Cardiac septum (tissue), 1 donor: Measurements from ENCODE around the gene TENM4. TPM values are rescaled to one million over a fixed set of nuclear protein-coding genes. Genes with fewer than 3 reads are reported as not detected.

Experiments used
- DNase-seq: peaks from one replicate; pipeline ENCODE4 v3.0.0-alpha.2; 2020; ENCODE audit warnings: low spot score
- intact Hi-C: fragments of 100-400 bp; cut with DNase I; formaldehyde crosslinking; loops from one replicate; pipeline ENCODE4 v1.14.0; 2022
- total RNA-seq: library from RNA; stranded (reverse); fragmentation: NEBNext Ultra II Directional; extraction: Animal tissue kit (Norgen Biotek cat#: 25700); gene quantifications from one replicate; pipeline ENCODE4 v1.2.1, GENCODE V29; 2021
- donor health status: DM: no; HTN: no; CAD: no.

Gene TENM4
- total RNA-seq, 1 donor from 2014 or later, result 3.4 TPM

DNA sequence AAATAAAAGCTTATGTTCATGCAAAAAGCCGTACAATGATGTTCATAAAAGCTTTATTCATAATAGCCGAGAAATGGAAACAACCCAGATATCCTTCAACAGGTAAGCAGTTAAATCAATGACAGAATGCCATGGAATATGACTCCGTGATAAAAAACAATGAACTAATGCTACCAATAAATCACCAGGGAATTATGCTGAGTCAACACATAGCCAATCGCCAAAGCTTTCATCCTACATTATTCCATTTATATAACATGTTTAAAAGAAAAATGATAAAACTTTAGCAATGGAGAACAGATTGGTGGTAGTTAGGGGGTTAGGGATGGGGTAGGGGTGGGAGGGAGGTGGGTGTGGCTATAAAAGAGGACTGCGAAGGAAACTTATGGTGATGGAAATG is 356.4 kb downstream of the TENM4 start:
- DNase-seq, result no peak
- intact Hi-C loops, result no loop called here

- peak; percentile 38 for DNase-seq
- intact Hi-C loops, result no loop called here
Observed at GRCh38 chr11:79083352-79083751, 357.5 kb downstream of the TENM4 start.

- peak; percentile 46 for DNase-seq
- intact Hi-C loops, result no loop called here
Observed at GRCh38 chr11:79082907-79083306, 357.9 kb downstream of the TENM4 start.

GRCh38 chr11:79082280-79082679 is 358.6 kb downstream of the TENM4 start:
- peak; percentile 29 for DNase-seq
- intact Hi-C loops, result no loop called here

DNA sequence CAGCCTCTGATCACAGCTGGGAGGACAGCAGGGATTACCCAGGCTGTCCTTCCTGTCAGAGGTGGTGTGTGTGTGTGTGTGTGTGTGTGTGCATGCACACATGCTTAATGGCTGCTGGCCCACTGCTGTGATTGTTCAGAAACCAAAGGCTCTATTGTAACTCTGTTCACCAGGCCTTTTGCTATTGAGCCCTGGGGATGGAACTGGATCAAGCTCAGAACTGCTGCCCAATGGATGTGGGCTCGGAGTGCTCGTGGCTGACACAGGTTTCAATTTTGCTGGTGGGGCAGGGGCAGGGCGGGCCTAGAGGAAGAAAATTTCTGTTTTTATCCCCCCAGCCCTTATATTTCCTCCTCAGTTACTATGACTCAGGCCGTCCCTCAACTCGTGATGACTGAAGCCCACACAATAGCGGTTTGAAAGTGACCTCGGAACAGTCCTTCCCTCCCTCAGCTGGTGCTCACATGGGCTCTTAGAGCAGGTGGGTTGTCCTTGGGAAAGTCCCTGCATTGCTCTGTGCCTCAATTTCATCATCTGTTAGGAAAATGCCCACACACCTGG is 359.3 kb downstream of the TENM4 start:
- intact Hi-C loops, result no loop called here
- DNase-seq, result peak; percentile 63

DNA sequence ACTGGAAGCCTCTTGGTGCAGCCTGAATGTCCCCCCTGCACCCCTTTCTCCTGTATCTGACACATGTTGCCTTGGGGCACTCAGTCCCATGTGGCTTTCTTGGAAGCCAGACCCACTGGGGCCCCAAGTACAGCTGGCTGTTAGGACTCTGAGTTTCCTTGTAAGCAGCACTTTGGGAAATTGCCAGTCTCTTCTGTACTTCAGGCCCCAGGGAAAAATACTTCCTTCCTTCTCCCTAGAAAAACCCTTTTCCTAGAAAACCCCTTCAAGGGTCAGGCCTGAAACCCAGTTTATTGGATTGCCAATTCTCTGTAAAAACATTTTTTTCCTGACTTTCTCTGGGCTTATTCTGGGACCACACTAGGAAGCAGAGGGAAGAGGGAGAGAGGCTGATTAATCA is 360.3 kb downstream of the TENM4 start:
- intact Hi-C loops, result no loop called here
- no peak for DNase-seq

DNA sequence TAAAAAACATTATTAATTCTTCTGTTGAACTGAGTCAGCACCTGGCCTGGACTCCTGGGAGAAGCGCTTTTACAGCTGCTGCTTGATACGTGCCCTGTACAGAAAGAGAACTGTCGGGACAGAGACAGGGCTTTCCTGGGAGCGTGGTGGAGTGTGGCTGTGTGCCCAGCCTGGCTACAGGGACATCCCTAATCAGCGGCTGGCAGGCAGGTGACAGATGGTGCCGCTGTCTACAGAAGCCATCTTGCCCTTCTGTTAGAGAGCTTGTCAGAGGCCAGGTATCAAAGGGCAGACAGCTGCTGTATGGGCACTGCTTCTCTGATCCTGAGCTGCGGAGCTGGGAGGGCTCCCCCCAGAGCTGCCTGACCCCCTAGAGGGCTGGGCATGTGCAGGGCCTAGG is 361.8 kb downstream of the TENM4 start:
- intact Hi-C loops, result loop anchor here (5.0 kb wide), 1 partner anchor 432 kb away; no protein-coding TSS in a partner anchor
- peak; percentile 71 for DNase-seq

DNA sequence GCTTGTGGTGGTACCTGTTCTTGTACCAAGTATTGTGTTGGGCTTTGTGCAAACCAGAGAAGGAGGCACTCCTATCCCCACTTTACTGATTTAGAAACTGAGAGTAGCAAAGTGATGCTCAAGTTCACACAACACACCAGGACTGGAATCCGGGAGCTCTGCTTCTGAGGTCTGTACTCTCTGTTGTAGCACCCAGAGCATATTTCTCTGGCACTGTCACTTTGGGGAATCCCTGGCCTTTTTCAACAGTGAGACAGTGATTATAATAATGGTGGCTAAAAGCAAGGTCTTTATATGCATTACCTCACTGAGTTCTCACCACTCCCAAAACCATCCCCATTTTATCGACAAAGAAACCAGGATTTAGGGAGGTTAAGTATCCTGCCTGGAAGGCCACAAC is 362.4 kb downstream of the TENM4 start:
- no peak for DNase-seq
- intact Hi-C loops, result loop anchor here (5.0 kb wide), 1 partner anchor 431 kb away; no protein-coding TSS in a partner anchor

GRCh38 chr11:79077702-79078330 is 363.0 kb downstream of the TENM4 start:
- DNase-seq, result peak; percentile 39
- intact Hi-C loops, result loop anchor here (5.0 kb wide), 1 partner anchor 431 kb away; no protein-coding TSS in a partner anchor

DNA sequence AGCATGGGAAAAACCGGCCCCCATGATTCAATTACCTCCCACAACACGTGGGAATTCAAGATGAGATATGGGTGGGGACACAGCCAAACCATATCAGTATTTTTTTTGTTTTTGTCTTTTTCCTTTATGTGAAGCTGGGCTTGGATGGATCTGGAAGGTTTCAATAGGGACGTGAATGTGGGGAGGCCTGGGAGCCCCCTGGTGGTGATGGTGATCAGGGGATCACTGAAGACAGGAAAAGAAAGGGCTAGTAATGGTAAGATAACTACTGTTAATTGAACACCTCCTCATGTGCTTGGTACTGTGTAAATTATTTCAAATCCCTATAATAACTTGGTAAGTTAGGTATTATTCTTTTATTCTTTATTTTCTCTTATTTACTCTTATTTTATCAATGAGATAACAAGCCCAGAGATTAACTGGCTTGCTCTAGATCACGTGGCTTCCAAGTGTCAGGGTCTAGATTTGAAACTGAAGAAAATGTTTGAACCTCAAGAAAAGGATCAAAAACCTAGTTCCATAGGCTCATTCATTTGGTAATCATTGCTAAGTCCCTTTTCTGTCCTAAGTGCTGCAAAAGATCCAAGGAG is 364.2 kb downstream of the TENM4 start:
- intact Hi-C loops, result loop anchor here (5.0 kb wide), 1 partner anchor 429 kb away; no protein-coding TSS in a partner anchor
- DNase-seq, result peak; percentile 73

DNA sequence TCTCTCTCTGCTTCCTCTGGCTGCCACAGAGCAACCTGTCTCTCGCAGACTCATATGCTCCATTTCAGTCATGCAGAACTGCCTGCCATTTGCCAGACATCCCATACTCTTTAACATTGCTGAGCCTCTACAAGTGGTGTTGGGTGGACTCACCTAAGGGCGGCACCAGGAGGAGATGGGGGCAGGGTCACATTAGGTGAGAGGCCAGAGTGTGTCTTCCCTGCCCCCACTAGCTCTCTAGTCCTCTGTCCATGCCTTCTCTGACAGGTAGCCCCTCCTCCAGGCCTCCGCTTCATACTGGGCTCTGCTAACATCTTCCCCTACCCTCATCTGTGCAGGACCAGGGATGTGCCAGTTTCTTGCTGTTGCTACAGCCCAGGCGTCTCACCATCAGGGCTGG is 366.3 kb downstream of the TENM4 start:
- DNase-seq, result peak; percentile 68
- intact Hi-C loops, result no loop called here

GRCh38 chr11:79071190-79071589 is 369.6 kb downstream of the TENM4 start:
- no peak for DNase-seq
- intact Hi-C loops, result no loop called here

DNA sequence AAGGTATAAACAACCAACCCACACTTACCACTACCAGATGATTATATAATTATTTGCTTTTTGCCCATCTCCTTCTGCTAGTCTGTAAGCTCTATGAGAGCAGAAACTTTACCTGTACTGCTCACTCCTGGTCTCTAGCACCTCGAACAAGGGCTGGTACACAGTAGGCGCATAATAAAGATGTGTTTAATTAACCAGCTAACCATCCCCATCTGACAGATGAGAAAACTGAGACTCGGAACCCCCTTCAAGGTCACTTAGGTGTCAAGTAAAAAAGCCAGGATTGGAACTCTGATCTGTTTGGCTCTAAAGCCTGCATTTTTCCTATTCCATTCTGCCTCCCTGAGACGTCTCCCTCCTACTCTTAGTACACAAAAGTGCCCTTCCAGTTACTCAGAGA is 370.3 kb downstream of the TENM4 start:
- intact Hi-C loops, result no loop called here
- DNase-seq, result no peak

GRCh38 chr11:79069504-79069903 is 371.3 kb downstream of the TENM4 start:
- no peak for DNase-seq
- intact Hi-C loops, result no loop called here

DNA sequence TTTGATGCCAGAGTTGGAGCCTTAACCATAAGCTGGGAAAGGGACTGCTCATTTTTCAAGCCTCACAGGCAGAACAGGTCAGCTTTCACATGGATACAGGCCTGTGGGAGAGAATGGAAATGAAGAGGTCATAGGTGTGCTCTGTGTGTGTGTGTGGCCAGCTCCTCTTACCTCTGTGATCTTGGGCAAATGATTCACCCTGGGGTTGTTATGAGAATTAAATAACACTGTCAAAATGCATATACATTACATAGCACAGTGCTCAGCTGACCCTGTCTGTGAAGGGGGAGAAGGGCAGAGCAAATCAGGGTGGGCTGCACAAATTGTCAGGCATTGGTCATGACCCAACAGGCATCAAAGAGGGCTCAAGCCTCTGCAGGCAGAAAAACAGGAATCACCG is 372.5 kb downstream of the TENM4 start:
- no peak for DNase-seq
- intact Hi-C loops, result no loop called here

- no peak for DNase-seq
- intact Hi-C loops, result no loop called here
Observed at GRCh38 chr11:79067352-79067679, 373.5 kb downstream of the TENM4 start.

DNA sequence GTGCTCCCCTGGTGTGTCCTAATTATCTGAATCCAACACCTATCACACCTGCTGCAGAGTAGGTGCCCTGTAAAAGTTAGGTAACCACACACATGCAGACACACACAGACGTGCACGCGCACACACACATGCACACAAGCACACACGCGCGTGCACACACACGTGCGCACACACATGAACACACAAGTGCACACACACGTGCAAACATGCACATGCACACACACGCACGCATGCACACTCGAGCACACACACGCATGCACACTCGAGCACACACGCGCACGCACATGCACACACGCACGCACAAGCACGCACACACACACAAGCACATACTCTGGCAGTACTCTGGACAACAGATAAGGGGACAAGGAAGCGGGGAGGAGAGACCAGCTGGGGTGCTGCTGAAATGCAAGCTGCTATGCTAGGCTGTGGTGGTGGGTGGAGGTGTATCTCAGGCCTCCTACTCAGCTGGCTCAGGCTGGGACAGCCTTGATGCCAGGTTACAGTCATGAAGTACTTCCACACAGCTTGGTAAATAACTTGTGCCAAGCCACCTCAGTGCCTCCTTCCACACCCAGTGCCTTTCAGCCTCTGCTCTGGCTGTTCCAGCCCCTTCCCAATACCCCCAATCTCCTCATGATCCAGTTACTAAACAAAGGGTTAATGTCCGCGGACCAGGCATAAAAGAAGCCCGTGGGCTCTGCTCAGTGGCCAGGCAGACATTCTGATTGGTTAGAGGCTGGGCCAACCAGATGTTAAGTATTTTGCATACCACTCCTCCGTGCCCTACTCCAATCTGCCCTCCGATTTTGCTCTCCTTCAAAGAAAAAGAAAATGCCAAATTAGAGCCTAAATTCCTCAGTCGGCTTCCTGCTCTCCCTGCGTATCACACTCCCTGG is 374.1 kb downstream of the TENM4 start:
- intact Hi-C loops, result no loop called here

DNA sequence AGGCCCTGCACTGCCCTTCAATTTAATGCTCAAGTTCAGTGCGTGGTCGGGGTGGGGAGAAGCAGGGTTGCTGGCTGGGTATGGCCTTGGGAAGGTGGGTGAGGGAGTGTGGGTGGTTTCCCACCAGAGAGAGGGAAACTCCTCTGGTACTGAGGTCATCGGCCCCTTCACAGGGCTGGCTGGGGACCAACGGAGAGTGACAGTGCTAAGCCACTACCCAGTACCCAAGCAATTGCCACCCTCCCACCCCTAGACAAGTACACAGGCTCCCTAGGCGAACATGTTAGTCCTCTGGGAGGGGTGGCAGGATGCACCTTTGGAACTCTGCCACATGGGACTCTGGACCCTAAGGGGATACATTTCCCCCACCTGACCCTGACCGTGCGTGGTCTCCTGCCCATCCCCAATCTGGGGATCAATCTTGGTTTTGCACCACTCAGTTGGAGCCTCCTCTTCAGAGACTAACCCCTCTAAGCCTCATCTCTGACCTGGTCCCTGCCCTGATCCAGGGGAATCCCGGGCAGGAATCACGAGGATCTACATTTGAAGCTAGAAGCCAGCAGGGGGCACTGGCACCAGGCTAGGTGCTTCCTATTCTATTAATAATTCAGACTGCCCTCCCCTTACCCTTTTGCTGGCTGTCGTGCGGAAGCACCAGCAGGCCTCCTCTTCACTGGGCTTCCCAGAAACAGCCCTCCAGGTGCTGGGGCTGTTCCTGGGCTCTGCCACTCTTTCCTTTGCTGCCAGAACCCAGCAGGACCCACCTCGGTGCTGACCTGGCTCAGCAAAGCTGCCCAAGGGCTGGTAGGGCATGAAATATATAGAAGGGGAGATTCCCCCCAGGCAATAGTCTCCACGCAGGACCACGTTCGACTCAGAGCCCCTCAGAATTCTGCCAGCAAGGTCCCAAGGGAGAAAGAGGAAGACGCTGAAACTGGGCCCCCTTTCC is 377.7 kb downstream of the TENM4 start:
- DNase-seq, result no peak
- intact Hi-C loops, result no loop called here

More for the DNA sequence above, 374.1 kb downstream of the TENM4 start:
- no peak for DNase-seq
